NCI-H1417 treated with DMSO at 0.1 percent for 48 hours (cell line): ENCODE measurements around the gene DBN1.
A peak's percentile ranks its signal among the peaks of the same experiment; 100 is the strongest.
"Not testable (repeated sequence)": the region's sequence is repeated elsewhere in the genome, so short reads cannot be mapped to it uniquely, and the experiment has no call there.

Source experiments
- DNase-seq: peaks from one replicate; lab custom pipeline; 2025; lab: John Stamatoyannopoulos, UW

Gene DBN1

GRCh38 chr5:177429248-177430040, 44.0 kb downstream of the DBN1 start:
- DNase-seq, result no peak

GRCh38 chr5:177428574-177429217, 44.7 kb downstream of the DBN1 start:
- no peak for DNase-seq

- DNase-seq, result no peak
Observed at GRCh38 chr5:177427919-177428573, 45.4 kb downstream of the DBN1 start.

GRCh38 chr5:177427211-177427822, 46.1 kb downstream of the DBN1 start:
- DNase-seq, result no peak

- no peak for DNase-seq
Observed at GRCh38 chr5:177426566-177427210, 46.7 kb downstream of the DBN1 start, which contains the start of gene GRK6. Gene GRK6 (plus strand): TSS chr5:177426676. CDS start chr5:177426846, 170 bp downstream.

GRCh38 chr5:177425801-177426565, 47.5 kb downstream of the DBN1 start:
- DNase-seq, result peak; percentile 91

GRCh38 chr5:177425196-177425800, 48.1 kb downstream of the DBN1 start:
- DNase-seq, result no peak

GRCh38 chr5:177423671-177424070, 49.8 kb downstream of the DBN1 start:
- DNase-seq, result no peak

- DNase-seq, result no peak
Observed at GRCh38 chr5:177421062-177421798, 52.2 kb downstream of the DBN1 start.

- DNase-seq, result not testable (repeated sequence)
Observed at GRCh38 chr5:177420472-177420871, 53.0 kb downstream of the DBN1 start.

GRCh38 chr5:177419046-177419445, 54.4 kb downstream of the DBN1 start:
- no peak for DNase-seq

GRCh38 chr5:177417081-177417480, 56.4 kb downstream of the DBN1 start:
- not testable (repeated sequence) for DNase-seq

- no peak for DNase-seq
Observed at GRCh38 chr5:177414481-177414880, 59.0 kb downstream of the DBN1 start.

GRCh38 chr5:177412603-177413233, 60.7 kb downstream of the DBN1 start:
- no peak for DNase-seq

- DNase-seq, result no peak
Observed at GRCh38 chr5:177410575-177410974, 62.9 kb downstream of the DBN1 start.

GRCh38 chr5:177409043-177409801, 64.2 kb downstream of the DBN1 start, which contains the start of gene F12:
Gene F12 (minus strand): TSS chr5:177409564. CDS start chr5:177409527, 37 bp downstream.
- no peak for DNase-seq
